HG02852 (cell line): ENCODE data around the gene EPHB1.
"Not testable (repeated sequence)": the region's sequence is repeated elsewhere in the genome, so short reads cannot be mapped to it uniquely, and the experiment has no call there.

Experiments used
- ATAC-seq: cut with Tn5 transposase; IDR thresholded peaks from one replicate; pipeline ENCODE4 v1.9.1; 2021; ENCODE audit warnings: mild to moderate bottlenecking, moderate library complexity; ENCODE audit not compliant: unreplicated experiment

EPHB1 gene

GRCh38 chr3:135233476-135233875 is 438.4 kb downstream of the EPHB1 start:
- ATAC-seq: not testable (repeated sequence)

GRCh38 chr3:135235541-135235940 is 440.5 kb downstream of the EPHB1 start:
- no peak for ATAC-seq

- ATAC-seq: no peak
These were observed 442.5 kb downstream of the EPHB1 start for GRCh38 chr3:135237371-135238143.

DNA sequence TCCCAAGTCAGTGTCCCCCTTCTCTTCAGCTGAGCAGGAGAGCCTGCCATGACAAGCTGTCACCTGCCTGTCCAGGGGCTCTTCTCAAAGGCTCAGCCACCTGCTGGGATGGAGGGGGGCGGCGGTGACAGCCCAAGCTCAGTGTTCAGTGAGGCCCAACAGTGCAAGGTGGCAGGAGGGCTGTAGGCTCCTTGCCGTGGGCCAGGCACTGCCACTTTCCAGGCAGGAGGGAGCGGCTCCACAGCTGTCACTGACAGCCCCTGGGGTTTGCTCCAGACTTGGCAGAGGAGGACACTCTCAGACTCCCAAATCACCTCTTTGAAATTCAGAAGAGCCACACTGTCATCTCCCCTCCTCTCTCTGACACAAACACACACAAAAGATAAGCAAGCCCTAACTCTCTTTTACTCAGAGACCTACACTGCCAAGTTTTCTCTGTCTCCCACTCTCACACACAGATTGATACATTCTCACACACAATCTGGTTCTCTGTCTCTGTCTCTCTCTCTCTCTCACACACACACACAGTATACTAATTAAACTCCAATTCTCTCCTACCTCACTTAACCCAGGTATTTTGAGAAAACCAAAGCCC is 443.3 kb downstream of the EPHB1 start:
- ATAC-seq: no peak

DNA sequence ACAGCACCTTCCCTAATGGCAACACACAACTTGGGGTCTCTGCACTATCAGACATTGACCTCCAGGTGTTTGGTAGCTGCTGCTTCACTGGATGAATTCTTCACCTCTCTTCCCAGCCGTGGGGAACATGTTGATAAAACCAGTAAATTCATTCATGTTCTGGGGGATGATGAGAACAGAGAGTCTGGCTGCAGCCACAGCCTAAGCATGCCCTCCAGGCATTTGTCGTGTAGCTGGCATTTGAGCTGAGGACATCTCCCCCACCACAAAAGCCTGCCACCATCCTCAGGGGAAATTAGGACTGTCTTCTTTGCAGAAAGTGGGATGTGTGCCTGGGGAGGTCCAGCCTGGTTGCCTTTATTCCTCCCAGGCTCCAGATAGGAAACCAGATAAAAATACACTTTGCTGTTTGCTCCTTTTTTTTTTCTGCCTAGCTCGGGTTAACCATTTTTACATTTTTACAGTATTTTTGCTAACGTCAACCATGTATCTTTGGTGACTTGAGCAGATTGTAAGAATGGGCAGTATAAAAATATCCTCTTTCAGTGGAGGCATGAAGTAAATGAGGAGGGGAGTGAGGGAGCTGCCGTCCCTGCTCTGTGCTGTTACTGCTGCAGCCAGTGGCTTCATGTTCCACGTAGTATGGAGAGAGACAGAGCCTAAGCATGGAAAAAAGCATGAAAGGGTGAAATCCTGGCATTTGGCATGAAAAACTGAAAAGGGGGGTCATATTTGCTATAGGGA is 444.0 kb downstream of the EPHB1 start:
- ATAC-seq: no peak

- no peak for ATAC-seq
These were observed 444.5 kb downstream of the EPHB1 start for GRCh38 chr3:135239615-135239884.

DNA sequence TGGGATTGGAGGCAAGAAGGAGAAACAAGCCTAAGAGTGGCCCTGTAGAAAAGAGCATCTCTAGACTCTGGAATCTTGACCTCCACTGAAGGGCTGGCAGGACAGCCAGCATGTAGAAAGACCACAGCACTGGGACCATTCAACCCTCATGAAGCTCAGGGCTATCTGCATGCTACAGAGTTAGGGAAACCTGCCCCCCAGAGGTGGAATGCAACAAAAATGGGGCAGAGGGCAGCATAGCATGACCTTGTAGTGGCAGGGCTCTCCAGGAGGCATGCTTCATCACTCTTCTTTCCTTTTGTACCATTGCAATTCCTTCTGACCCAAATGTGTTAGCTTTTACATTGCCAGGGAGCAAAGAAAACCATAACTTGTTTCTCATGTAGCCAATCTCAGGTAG is 445.4 kb downstream of the EPHB1 start:
- ATAC-seq: no peak

GRCh38 chr3:135242285-135242684 is 447.2 kb downstream of the EPHB1 start:
- no peak for ATAC-seq

DNA sequence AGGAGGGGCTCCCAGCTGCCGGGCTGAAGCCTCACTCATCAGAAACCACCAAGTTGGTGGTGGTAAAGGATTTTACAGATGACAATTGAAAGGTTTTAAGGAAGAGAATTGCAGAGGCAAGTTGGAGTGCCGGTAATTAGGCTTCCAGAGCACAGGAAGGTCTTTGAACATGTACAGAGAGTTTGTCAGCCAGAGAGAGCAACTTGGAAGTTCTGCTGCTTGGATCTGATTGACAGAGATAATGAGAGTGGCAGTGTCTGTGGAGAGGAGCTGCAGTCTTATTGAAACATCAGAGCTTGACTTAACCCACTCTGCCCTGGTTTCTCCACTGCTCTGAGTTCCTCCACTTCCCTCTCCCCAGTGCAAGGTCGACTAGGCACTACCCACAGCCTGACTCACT is 448.6 kb downstream of the EPHB1 start:
- ATAC-seq: no peak

GRCh38 chr3:135246027-135246426 is 451.0 kb downstream of the EPHB1 start:
- ATAC-seq: no peak

- ATAC-seq: no peak
These were observed 453.2 kb downstream of the EPHB1 start for GRCh38 chr3:135248213-135248612.

DNA sequence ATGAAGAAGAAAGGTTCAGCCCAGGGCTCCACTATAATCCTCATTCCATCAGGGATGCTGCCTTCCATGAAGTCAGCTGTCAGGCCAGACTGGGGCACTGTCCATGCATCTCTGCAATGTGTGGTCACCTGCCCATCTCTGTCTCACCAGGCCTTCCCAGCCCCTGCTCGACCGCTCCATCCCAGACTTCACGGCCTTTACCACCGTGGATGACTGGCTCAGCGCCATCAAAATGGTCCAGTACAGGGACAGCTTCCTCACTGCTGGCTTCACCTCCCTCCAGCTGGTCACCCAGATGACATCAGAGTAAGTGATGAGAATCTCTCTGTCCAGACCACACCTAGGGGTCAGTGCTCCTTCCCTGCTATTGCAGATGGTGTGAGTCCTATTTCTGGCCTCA is 454.1 kb downstream of the EPHB1 start:
- no peak for ATAC-seq

- ATAC-seq: no peak
These were observed 463.9 kb downstream of the EPHB1 start for GRCh38 chr3:135258916-135259315.

- no peak for ATAC-seq
These were observed 465.0 kb downstream of the EPHB1 start for GRCh38 chr3:135260025-135260424.

DNA sequence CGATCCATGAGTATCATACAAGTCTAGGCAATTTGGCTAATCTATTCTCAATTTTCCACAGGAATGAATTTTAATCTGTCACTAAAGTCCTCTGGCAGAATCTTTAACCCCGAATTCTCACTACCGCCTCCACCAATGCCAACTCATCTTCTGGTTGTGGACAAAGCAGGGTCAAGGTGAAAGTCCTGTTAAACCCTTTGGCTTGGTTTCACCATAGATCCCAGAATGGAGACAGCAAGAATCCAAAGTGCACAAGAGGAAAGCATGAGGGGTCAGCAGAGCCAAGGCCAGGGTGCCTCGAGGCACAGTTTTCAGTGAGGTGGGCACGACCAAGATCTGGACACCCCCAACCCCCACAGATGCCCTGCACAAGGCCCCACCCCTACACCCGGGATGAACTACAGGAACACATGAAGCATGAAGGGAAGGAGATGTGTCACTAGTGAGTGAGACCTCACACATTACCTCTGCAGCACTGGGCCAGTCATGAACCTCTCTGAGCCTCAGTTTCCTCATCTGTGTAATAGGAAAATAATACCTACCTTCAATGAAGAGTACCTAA is 466.2 kb downstream of the EPHB1 start:
- no peak for ATAC-seq

DNA sequence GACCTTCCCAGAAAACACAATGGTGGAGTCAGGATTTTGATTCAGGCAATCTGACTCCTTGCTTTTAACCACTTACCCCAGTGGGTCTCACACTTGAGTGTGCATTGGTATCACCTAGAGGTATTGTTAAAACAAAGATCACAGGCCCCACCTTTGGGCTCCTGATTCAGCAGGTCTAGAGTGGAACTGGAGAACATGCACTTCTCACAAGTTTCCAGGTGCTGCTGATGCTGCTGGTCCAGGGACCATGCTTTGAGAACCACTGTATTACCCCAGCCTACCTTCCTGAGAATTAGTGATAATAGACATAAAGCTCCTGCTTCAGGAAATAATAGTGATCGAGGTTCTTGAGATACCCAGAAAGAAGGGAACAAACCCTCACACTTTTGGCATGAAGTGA is 466.9 kb downstream of the EPHB1 start:
- no peak for ATAC-seq

DNA sequence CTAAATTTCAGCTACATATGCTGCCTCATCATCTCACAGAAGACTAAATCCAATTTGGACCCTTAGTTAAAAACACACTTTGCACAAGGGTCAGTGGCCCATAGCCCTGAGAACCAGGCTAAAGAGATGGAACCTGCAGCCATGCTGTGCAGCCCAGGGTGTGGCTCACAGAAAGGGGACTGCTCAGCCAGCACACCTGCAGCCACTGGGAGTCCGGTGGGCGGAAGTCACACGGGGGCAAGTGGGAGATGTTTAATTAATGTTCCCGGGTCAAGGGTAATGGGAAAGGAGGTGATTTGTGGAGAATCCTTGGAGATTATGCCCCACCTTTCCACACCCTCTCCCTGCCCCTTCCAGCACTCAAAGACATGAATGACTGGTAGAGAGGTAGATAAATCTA is 467.4 kb downstream of the EPHB1 start:
- no peak for ATAC-seq

GRCh38 chr3:135263331-135263730 is 468.3 kb downstream of the EPHB1 start:
- ATAC-seq: no peak

- no peak for ATAC-seq
These were observed 472.4 kb downstream of the EPHB1 start for GRCh38 chr3:135267487-135267886.

GRCh38 chr3:135268941-135269532 is 474.0 kb downstream of the EPHB1 start:
- ATAC-seq: no peak

DNA sequence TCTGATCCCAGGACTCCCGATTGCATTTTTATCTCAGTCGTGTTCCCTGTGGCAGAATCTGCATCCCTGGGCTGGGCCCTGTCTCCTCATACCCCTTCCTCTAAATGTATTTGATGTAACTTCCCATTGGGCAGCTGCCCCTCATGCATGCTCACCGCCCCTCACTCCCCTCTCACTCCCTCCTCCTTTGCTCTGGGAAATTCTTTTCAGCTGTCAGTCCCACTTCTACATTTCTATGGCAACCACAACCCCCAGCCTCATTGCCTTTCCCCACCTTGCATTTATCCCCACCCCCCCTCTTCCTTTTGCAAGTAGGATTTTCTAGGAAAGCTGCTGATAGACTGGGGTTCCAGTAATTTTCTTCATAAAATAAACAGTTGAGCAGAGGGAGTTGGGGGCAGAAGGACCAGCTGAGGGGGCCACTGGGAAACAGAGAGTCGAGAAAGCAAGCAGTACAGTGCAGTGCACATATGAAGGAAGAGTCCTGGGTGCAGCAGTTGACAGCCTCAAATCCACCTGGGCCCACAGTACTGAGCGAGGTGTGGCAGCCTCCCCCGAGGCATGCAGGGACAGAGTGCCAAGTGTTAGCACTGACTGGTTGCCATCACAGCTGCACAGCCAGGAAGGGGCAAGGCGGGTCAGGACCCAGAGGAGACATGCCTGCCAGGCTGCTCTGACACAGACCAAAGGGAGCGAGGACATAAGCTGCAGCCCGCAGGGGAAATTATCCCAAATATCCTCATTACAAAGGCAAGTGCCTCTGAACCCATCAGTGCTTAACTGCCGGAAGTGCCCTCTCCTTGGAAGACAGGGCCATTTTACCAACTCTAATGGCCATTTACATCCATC is 476.3 kb downstream of the EPHB1 start:
- ATAC-seq: no peak
